Kidney (tissue), 14 donors: ENCODE data around the gene FAM53A. TPM values are rescaled to one million over a fixed set of nuclear protein-coding genes. Genes with fewer than 3 reads are reported as not detected.
A peak's percentile ranks its signal among the peaks of the same experiment; 100 is the strongest.

Experiments
- DNase-seq, 5 donors: peaks; one replicate each; pipeline ENCODE4 v3.0.0-alpha.2; 2013 to 2020
- FAIRE-seq: peaks from 2 replicates; lab custom pipeline; 2012; peaks lifted over from hg19 to GRCh38; lab: Jason Lieb, UNC
- H3K27ac ChIP-seq, 2 donors: one replicate each; pipeline ENCODE4 v1.7.0; 2013; ENCODE audit warnings: low read depth in 2 of 2, low read length in 2 of 2, inconsistent platforms in 1 of 2
- H3K27me3 ChIP-seq: one replicate; pipeline ENCODE4 v1.7.1; 2013; ENCODE audit warnings: low read length, inconsistent platforms; ENCODE audit not compliant: control insufficient read depth, insufficient read depth
- H3K36me3 ChIP-seq, 3 donors: one replicate each; pipeline versions ENCODE4 v1.7.0 to v1.7.1; 2013; ENCODE audit warnings: low read length in 3 of 3, control low read depth in 1 of 3, inconsistent platforms in 1 of 3; ENCODE audit not compliant: insufficient read depth in 3 of 3, control insufficient read depth in 2 of 3
- H3K4me1 ChIP-seq, 3 donors: one replicate each; pipeline versions ENCODE4 v1.7.0 to v1.7.1; 2013; ENCODE audit warnings: low read length in 3 of 3, inconsistent platforms in 1 of 3, low read depth in 1 of 3; ENCODE audit not compliant: control insufficient read depth in 2 of 3, insufficient read depth in 2 of 3
- H3K4me3 ChIP-seq, 3 donors: one replicate each; pipeline versions ENCODE4 v1.7.0 to v1.8.1; 2013; ENCODE audit warnings: low read length in 3 of 3, control low read depth in 1 of 3, inconsistent platforms in 1 of 3
- H3K9ac ChIP-seq, 3 donors: one replicate each; pipeline versions ENCODE4 v1.7.0 to v1.7.1; 2013; ENCODE audit warnings: low read length in 3 of 3, control low read depth in 1 of 3, inconsistent platforms in 1 of 3
- H3K9me3 ChIP-seq, 3 donors: one replicate each; pipeline versions ENCODE4 v1.7.0 to v1.7.1; 2013; ENCODE audit warnings: low read length in 3 of 3, control low read depth in 1 of 3, inconsistent platforms in 1 of 3; ENCODE audit not compliant: control insufficient read depth in 2 of 3, insufficient read depth in 1 of 3
- intact Hi-C: fragments of 100-400 bp; cut with DNase I; formaldehyde crosslinking; loops from one replicate; pipeline ENCODE4 v1.11.1; 2022
- polyA plus RNA-seq: library from polyadenylated mRNA; stranded (reverse); fragments of 350-450 nt; fragmentation: Illumina TruSeq; extraction: RNeasy Lipid Tissue Mini Kit (QIAGEN cat#74804); gene quantifications from one replicate; pipeline ENCODE4 v1.2.3, GENCODE V29; 2014; ENCODE audit warnings: low read depth, low replicate concordance; ENCODE audit not compliant: insufficient read depth
- total RNA-seq: library from RNA; stranded (reverse); fragmentation: NEBNext Ultra II Directional; extraction: Animal tissue kit (Norgen Biotek cat#: 25700); gene quantifications from one replicate; pipeline ENCODE4 v1.2.1, GENCODE V29; 2021
- TF ChIP-seq, protein P1 (sequence below): IDR thresholded peaks from 3 replicates; pipeline ENCODE4 v1.5.1; 2012; ENCODE audit warnings: mild to moderate bottlenecking, moderate library complexity, borderline replicate concordance; ENCODE audit not compliant: insufficient read depth; ENCODE audit errors: extremely low read depth
- donor health status: control.
- donor health status: control.
- donor health status: control.
- donor health status: control.
- donor health status: control.
- donor health status: DM: yes; HTN: yes; CAD: no.
- donor health status: Normal renal cell carcinoma (clear cell type).

The FAM53A gene
- total and polyA plus RNA-seq, 2 donors from 2014 or later = 1.2 to 2.9 TPM

DNA sequence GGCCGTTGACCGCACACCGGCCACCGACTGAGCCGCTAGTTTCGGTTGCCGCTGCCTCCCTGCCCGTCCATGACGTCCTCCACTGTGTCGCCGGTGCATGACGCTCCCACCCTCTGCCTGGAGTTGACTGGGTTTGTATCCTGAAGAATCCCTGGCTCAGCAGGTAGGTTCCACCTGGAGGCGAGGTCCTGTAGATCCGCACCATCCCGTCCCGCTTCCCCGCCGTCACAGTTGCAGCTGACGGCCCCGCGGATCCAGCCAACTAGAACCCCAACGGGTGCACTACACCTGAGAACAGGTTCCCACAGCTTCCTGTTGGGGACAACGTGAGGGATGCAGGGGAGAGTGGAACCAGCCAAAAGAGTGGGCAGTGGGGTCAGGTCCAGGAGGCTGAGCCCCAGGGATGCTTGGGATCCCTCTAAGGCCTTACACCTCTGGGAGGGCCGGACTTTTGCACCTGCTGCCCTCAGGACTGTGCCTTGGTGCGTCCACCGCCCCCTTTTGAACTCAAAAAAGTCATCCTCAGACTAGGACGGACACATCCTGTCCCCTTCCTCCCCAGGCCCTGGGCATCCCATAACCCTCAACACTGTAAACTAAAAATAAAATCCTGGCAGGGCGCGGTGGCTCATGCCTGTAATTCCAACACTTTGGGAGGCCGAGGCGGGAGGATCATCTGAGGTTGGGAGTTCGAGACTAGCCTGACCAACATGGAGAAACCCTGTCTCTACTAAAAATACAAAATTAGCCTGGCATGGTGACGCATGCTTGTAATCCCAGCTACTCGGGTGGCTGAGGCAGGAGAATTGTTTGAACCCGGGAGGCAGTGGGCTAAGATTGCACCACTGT, 29.1 kb upstream of the FAM53A start:
- Histone ChIP-seq H3K4me3 (peak overlapping the region; percentile 56 to 95 (median 76)), H3K4me1 (peaks cover 0 to 26% (median 0%) of the 10 kb centered on the region in 3 donors), H3K9ac (peak overlapping the region; percentile 57 to 77 (median 60)), H3K27me3 (no peaks in the 10 kb centered on the region), H3K9me3 (no peaks in the 10 kb centered on the region), H3K36me3 (no peaks in the 10 kb centered on the region), H3K27ac (peak overlapping the region; percentile 83 to 98)
- TF ChIP-seq, protein P1, sequence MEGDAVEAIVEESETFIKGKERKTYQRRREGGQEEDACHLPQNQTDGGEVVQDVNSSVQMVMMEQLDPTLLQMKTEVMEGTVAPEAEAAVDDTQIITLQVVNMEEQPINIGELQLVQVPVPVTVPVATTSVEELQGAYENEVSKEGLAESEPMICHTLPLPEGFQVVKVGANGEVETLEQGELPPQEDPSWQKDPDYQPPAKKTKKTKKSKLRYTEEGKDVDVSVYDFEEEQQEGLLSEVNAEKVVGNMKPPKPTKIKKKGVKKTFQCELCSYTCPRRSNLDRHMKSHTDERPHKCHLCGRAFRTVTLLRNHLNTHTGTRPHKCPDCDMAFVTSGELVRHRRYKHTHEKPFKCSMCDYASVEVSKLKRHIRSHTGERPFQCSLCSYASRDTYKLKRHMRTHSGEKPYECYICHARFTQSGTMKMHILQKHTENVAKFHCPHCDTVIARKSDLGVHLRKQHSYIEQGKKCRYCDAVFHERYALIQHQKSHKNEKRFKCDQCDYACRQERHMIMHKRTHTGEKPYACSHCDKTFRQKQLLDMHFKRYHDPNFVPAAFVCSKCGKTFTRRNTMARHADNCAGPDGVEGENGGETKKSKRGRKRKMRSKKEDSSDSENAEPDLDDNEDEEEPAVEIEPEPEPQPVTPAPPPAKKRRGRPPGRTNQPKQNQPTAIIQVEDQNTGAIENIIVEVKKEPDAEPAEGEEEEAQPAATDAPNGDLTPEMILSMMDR = no peak
- FAIRE-seq (no peak), DNase-seq (peak in 2 of 5 donors; percentile 70 to 76)
- intact Hi-C loops = no loop called here

DNA sequence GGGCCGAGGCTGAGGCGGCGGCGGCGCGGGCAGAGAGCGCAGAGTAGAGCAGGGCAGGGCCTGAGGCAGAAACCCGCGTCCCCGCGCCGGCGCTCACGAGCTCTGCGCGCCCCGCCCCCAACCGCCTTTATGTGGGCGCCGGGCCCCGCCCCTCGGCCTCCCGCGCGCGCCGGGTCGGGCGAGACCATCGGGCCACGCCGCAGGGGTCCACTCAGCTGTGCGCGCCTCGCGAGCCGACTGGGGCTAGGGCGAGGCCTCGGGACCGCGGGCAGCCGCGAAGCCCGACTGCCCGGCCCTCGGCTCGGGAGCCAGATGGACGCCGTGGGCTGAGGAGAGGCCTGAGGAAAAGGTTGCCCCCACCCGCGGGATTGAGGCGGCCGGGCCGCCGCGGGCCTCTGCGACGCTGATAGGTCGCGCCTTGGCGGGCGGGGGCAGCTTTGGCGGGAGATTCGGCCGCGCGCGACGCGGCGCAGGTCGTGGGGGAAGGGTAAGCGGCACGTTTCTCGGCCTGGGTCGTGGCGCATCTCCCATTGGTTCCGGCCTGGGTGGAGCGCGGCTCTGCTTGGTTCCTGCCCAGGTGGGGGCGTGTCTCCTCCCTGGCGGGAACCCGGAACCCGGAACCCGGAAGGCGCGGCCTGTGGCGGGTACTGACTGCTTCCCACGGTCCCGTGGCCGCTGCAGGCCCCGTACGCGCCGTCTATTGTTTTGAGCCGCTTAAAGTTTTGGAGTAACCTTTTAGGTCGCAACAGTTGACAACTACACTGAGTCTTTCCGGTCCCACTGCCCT, 28.3 kb upstream of the FAM53A start, which contains the start of gene SLBP:
TSS of gene SLBP (minus strand) at position 104 of the 787 bp plus-strand sequence. CDS start 131 bp downstream, outside the sequence.
- intact Hi-C loops = no loop called here
- FAIRE-seq (no peak), DNase-seq (peak; percentile 95 to 99 (median 96))
- Histone ChIP-seq H3K27me3 (no peaks in the 10 kb centered on the region), H3K36me3 (no peaks in the 10 kb centered on the region), H3K4me3 (peak within 1 kb of the TSS; percentile 68 to 95 (median 76)), H3K4me1 (peaks cover 0 to 19% (median 0%) of the 10 kb centered on the region in 3 donors), H3K9me3 (no peaks in the 10 kb centered on the region), H3K9ac (peak within 1 kb of the TSS; percentile 57 to 81 (median 77)), H3K27ac (peak within 1 kb of the TSS; percentile 98)
- TF ChIP-seq, protein P1 = no peak

DNA sequence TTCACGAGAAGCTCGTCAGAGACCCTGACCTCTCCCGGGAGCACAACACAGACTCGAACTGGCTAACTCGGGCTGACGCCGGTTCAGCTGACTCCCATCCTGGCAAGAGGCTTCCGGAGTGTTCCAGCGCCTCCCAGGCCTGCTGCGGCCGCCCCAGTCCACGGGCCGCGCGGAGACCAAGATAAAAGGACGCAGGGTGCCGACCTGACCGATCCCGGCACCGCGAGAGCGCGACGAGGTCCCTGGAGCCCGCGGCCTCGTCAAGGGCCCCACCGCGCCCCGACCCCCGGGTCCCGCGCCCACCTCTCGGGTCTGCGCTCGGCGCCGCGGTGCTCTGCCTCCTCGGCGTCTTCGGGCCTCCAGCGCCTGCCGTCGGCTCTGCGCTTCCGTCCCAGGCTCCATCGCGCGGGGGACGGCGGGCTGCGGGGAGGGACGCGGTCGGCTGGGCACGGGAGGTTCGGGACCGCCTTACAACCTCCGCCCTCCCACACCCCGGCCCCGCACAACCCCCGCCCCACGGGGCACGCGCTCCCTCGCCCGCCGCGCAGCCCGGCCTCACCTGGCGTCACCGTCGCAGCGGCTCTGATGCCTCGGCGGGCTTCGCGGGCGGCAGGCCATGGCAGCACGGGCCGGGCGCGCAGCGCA, 27.6 kb upstream of the FAM53A start:
- peaks cover 0 to 17% (median 0%) of the 10 kb centered on the region in 3 donors for H3K4me1 ChIP-seq
- no peaks in the 10 kb centered on the region for H3K36me3 ChIP-seq
- DNase-seq = peak; percentile 26 to 87 (median 70)
- no peak for FAIRE-seq
- H3K9me3 ChIP-seq = no peaks in the 10 kb centered on the region
- H3K27me3 ChIP-seq = no peaks in the 10 kb centered on the region
- intact Hi-C loops = no loop called here
- H3K27ac ChIP-seq = peak overlapping the region; percentile 88 to 98
- peak overlapping the region; percentile 50 to 81 (median 52) for H3K9ac ChIP-seq
- peak overlapping the region; percentile 68 to 76 (median 72) for H3K4me3 ChIP-seq
- TF ChIP-seq, protein P1 = no peak
